Measurements from ENCODE around the gene HCST.
"Not testable (repeated sequence)": the region's sequence is repeated elsewhere in the genome, so short reads cannot be mapped to it uniquely, and the experiment has no call there.

HCST gene

DNA sequence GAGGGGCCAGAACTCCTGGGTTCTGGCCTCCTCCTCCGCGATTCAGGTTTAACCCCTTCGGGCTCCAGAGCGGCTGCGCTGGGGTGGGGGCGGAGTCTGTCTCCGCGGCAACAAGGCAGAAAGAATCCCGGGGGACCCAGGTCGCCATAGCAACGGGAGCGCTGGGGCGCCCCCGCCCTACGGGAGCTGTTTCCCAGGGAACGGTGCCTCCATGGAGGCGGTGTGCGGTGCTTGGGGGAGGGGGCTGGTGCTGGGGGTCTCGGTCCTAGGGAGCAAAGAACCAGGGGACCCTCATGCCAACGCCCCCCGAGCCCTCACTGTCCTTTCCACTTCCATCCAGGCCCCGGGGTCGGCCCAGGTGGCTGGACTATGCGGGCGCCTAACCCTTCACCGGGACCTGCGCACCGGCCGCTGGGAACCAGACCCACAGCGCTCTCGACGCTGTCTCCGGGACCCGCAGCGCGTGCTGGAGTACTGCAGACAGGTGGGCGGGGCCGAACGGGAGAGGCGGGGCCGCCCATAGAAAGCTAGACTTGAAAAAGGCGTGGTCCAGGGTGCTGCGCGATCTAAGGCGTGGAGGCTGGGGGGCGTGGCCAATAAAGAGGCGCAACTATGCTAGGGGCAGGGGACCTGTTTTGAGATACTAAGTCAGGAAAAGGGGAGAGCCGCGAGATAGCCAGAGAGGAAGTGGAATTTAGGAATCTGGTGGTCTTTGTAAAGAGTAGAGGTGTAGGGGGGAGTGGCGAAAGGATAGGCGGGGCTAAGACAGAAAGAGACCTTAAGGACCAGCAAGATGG is 32.8 kb upstream of the HCST start:
- CTCF ChIA-PET = interaction anchor here (0.8 to 3.0 kb wide), 7 partner anchors 11 to 180 kb away, joined by 3 to 15 read pairs (median 4); no protein-coding TSS in a partner anchor

GRCh38 chr19:35870124-35870736 is 32.1 kb upstream of the HCST start:
- CTCF ChIA-PET = interaction anchor here (0.8 to 3.0 kb wide), 6 partner anchors 10 to 77 kb away, joined by 3 to 15 read pairs (median 4); no protein-coding TSS in a partner anchor
- not testable (repeated sequence) for DNase-seq (ENCODE audit: extremely low spot score)

More for the DNA sequence above, 32.8 kb upstream of the HCST start:
- TF ChIP-seq, protein P1, sequence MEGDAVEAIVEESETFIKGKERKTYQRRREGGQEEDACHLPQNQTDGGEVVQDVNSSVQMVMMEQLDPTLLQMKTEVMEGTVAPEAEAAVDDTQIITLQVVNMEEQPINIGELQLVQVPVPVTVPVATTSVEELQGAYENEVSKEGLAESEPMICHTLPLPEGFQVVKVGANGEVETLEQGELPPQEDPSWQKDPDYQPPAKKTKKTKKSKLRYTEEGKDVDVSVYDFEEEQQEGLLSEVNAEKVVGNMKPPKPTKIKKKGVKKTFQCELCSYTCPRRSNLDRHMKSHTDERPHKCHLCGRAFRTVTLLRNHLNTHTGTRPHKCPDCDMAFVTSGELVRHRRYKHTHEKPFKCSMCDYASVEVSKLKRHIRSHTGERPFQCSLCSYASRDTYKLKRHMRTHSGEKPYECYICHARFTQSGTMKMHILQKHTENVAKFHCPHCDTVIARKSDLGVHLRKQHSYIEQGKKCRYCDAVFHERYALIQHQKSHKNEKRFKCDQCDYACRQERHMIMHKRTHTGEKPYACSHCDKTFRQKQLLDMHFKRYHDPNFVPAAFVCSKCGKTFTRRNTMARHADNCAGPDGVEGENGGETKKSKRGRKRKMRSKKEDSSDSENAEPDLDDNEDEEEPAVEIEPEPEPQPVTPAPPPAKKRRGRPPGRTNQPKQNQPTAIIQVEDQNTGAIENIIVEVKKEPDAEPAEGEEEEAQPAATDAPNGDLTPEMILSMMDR (IDR thresholded peaks at IDR 0.05; ENCODE audit: control extremely low read depth, extremely low read depth, low read depth, missing control alignments) = no peak
- POLR2A ChIA-PET = interaction anchor here (0.6 to 1.3 kb wide), 2 partner anchors 10 to 11 kb away, joined by 3 to 7 read pairs; no protein-coding TSS in a partner anchor
- peak; percentile 86 for DNase-seq (ENCODE audit: extremely low spot score)

DNA sequence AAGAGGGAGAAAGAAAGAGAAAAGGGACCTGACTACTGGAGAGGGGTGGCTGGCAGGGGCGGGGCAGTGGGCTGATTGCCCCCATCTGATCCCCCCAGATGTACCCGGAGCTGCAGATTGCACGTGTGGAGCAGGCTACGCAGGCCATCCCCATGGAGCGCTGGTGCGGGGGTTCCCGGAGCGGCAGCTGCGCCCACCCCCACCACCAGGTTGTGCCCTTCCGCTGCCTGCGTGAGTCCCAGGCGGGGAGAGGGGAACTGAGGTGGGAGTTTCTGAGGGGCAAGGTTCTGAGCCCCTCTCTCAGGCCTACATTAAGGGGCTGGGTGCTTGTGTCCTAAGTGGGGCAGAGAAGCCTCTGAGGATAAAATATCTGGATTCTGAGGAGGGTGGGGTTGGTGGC is 31.5 kb upstream of the HCST start:
- TF ChIP-seq, protein P1 (IDR thresholded peaks at IDR 0.05; ENCODE audit: control extremely low read depth, extremely low read depth, low read depth, missing control alignments) = no peak
- ChIA-PET POLR2A (no interaction called here), CTCF (interaction anchor here (1.0 to 3.0 kb wide), 5 partner anchors 9 to 76 kb away, joined by 3 to 15 read pairs (median 4); no protein-coding TSS in a partner anchor)
- DNase-seq (ENCODE audit: extremely low spot score) = no peak

More at GRCh38 chr19:35870124-35870736, 32.1 kb upstream of the HCST start:
- POLR2A ChIA-PET = interaction anchor here (1.3 kb wide), 1 partner anchor 9 kb away, joined by 7 read pairs; no protein-coding TSS in a partner anchor

DNA sequence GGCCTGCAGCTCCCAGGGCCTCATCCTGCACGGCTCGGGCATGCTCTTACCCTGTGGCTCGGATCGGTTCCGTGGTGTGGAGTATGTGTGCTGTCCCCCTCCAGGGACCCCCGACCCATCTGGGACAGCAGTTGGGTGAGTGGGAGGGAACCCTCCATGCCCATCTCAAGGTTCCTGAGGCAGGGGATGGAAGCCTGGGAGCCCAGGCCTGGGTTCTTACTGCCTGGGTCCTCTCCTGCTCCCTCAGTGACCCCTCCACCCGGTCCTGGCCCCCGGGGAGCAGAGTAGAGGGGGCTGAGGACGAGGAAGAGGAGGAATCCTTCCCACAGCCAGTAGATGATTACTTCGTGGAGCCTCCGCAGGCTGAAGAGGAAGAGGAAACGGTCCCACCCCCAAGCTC is 30.7 kb upstream of the HCST start:
- TF ChIP-seq, protein P1 (IDR thresholded peaks at IDR 0.05; ENCODE audit: control extremely low read depth, extremely low read depth, low read depth, missing control alignments) = no peak
- DNase-seq (ENCODE audit: extremely low spot score) = no peak
- CTCF ChIA-PET = no interaction called here
- POLR2A ChIA-PET = no interaction called here

- TF ChIP-seq, protein P1 (IDR thresholded peaks at IDR 0.05; ENCODE audit: control extremely low read depth, extremely low read depth, low read depth, missing control alignments) = no peak
- POLR2A ChIA-PET = no interaction called here
- DNase-seq (ENCODE audit: extremely low spot score) = no peak
- CTCF ChIA-PET = no interaction called here
These were observed 30.1 kb upstream of the HCST start for GRCh38 chr19:35872180-35872579.

DNA sequence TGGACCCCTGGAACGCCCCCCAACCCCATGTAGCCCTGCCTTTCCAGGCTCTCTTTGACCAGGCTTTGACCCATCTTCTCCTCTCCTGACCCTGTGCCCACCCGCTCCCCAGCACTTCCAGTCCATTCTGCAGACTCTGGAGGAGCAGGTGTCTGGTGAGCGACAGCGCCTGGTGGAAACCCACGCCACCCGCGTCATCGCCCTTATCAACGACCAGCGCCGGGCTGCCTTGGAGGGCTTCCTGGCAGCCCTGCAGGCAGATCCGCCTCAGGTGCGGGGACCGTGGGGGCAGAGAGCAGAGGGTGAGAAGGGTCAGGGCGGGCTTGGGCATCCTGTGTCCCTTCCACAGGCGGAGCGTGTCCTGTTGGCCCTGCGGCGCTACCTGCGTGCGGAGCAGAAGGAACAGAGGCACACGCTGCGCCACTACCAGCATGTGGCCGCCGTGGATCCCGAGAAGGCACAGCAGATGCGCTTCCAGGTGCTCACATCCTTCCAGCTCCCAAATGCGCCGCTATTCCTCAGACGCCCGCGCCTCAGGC is 27.9 kb upstream of the HCST start:
- ChIA-PET CTCF (no interaction called here), POLR2A (no interaction called here)
- no peak for DNase-seq (ENCODE audit: extremely low spot score)
- TF ChIP-seq, protein P1 (IDR thresholded peaks at IDR 0.05; ENCODE audit: control extremely low read depth, extremely low read depth, low read depth, missing control alignments) = no peak

Measured in GM10248 (cell line).